Kidney (tissue), 14 donors: ENCODE measurements around the gene TFF1. TPM values are rescaled to one million over a fixed set of nuclear protein-coding genes. Genes with fewer than 3 reads are reported as not detected.

Source experiments
- DNase-seq, 5 donors: peaks; one replicate each; pipeline ENCODE4 v3.0.0-alpha.2; 2013 to 2020
- FAIRE-seq: peaks from 2 replicates; lab custom pipeline; 2012; peaks lifted over from hg19 to GRCh38; lab: Jason Lieb, UNC
- H3K27ac ChIP-seq, 2 donors: one replicate each; pipeline ENCODE4 v1.7.0; 2013; ENCODE audit warnings: low read depth in 2 of 2, low read length in 2 of 2, inconsistent platforms in 1 of 2
- H3K27me3 ChIP-seq: one replicate; pipeline ENCODE4 v1.7.1; 2013; ENCODE audit warnings: low read length, inconsistent platforms; ENCODE audit not compliant: control insufficient read depth, insufficient read depth
- H3K36me3 ChIP-seq, 3 donors: one replicate each; pipeline versions ENCODE4 v1.7.0 to v1.7.1; 2013; ENCODE audit warnings: low read length in 3 of 3, control low read depth in 1 of 3, inconsistent platforms in 1 of 3; ENCODE audit not compliant: insufficient read depth in 3 of 3, control insufficient read depth in 2 of 3
- H3K4me1 ChIP-seq, 3 donors: one replicate each; pipeline versions ENCODE4 v1.7.0 to v1.7.1; 2013; ENCODE audit warnings: low read length in 3 of 3, inconsistent platforms in 1 of 3, low read depth in 1 of 3; ENCODE audit not compliant: control insufficient read depth in 2 of 3, insufficient read depth in 2 of 3
- H3K4me3 ChIP-seq, 3 donors: one replicate each; pipeline versions ENCODE4 v1.7.0 to v1.8.1; 2013; ENCODE audit warnings: low read length in 3 of 3, control low read depth in 1 of 3, inconsistent platforms in 1 of 3
- H3K9ac ChIP-seq, 3 donors: one replicate each; pipeline versions ENCODE4 v1.7.0 to v1.7.1; 2013; ENCODE audit warnings: low read length in 3 of 3, control low read depth in 1 of 3, inconsistent platforms in 1 of 3
- H3K9me3 ChIP-seq, 3 donors: one replicate each; pipeline versions ENCODE4 v1.7.0 to v1.7.1; 2013; ENCODE audit warnings: low read length in 3 of 3, control low read depth in 1 of 3, inconsistent platforms in 1 of 3; ENCODE audit not compliant: control insufficient read depth in 2 of 3, insufficient read depth in 1 of 3
- CTCF ChIP-seq: IDR thresholded peaks from 3 replicates; pipeline ENCODE4 v1.5.1; 2012; ENCODE audit warnings: mild to moderate bottlenecking, moderate library complexity, borderline replicate concordance; ENCODE audit not compliant: insufficient read depth; ENCODE audit errors: extremely low read depth
- intact Hi-C: fragments of 100-400 bp; cut with DNase I; formaldehyde crosslinking; loops from one replicate; pipeline ENCODE4 v1.11.1; 2022
- polyA plus RNA-seq: library from polyadenylated mRNA; stranded (reverse); fragments of 350-450 nt; fragmentation: Illumina TruSeq; extraction: RNeasy Lipid Tissue Mini Kit (QIAGEN cat#74804); gene quantifications from one replicate; pipeline ENCODE4 v1.2.3, GENCODE V29; 2014; ENCODE audit warnings: low read depth, low replicate concordance; ENCODE audit not compliant: insufficient read depth
- total RNA-seq: library from RNA; stranded (reverse); fragmentation: NEBNext Ultra II Directional; extraction: Animal tissue kit (Norgen Biotek cat#: 25700); gene quantifications from one replicate; pipeline ENCODE4 v1.2.1, GENCODE V29; 2021
- donor health status: control.
- donor health status: control.
- donor health status: control.
- donor health status: control.
- donor health status: control.
- donor health status: DM: yes; HTN: yes; CAD: no.
- donor health status: Normal renal cell carcinoma (clear cell type).

The TFF1 gene
- total and polyA plus RNA-seq, 2 donors from 2014 or later = not detected

GRCh38 chr21:42401820-42402251 is 35.5 kb upstream of the TFF1 start:
- H3K9me3 ChIP-seq = peaks cover 0 to 10% (median 0%) of the 10 kb centered on the region in 3 donors
- intact Hi-C loops = no loop called here
- no peaks in the 10 kb centered on the region for H3K27me3 ChIP-seq
- no peak overlapping the region for H3K9ac ChIP-seq
- H3K4me3 ChIP-seq = no peak overlapping the region
- no peak for TF ChIP-seq CTCF
- no peak for DNase-seq
- H3K36me3 ChIP-seq = no peaks in the 10 kb centered on the region
- H3K27ac ChIP-seq = no peak overlapping the region
- no peaks in the 10 kb centered on the region for H3K4me1 ChIP-seq
- FAIRE-seq = no peak

GRCh38 chr21:42401154-42401553 is 34.8 kb upstream of the TFF1 start:
- no peak overlapping the region for H3K9ac ChIP-seq
- H3K4me3 ChIP-seq = no peak overlapping the region
- DNase-seq = no peak
- no peak overlapping the region for H3K27ac ChIP-seq
- no peaks in the 10 kb centered on the region for H3K4me1 ChIP-seq
- H3K27me3 ChIP-seq = no peaks in the 10 kb centered on the region
- intact Hi-C loops = no loop called here
- H3K36me3 ChIP-seq = no peaks in the 10 kb centered on the region
- FAIRE-seq = no peak
- TF ChIP-seq CTCF = no peak
- peaks cover 0 to 10% (median 0%) of the 10 kb centered on the region in 3 donors for H3K9me3 ChIP-seq

- DNase-seq = no peak
- no peak overlapping the region for H3K4me3 ChIP-seq
- no peaks in the 10 kb centered on the region for H3K36me3 ChIP-seq
- no peak for FAIRE-seq
- peaks cover 0 to 10% (median 0%) of the 10 kb centered on the region in 3 donors for H3K9me3 ChIP-seq
- no peak for TF ChIP-seq CTCF
- H3K27ac ChIP-seq = no peak overlapping the region
- no peaks in the 10 kb centered on the region for H3K27me3 ChIP-seq
- H3K4me1 ChIP-seq = no peaks in the 10 kb centered on the region
- intact Hi-C loops = no loop called here
- H3K9ac ChIP-seq = no peak overlapping the region
Measured at GRCh38 chr21:42400525-42400924, 34.2 kb upstream of the TFF1 start.

GRCh38 chr21:42398436-42399028 is 32.2 kb upstream of the TFF1 start:
- no peak overlapping the region for H3K27ac ChIP-seq
- H3K27me3 ChIP-seq = no peaks in the 10 kb centered on the region
- H3K4me3 ChIP-seq = no peak overlapping the region
- intact Hi-C loops = no loop called here
- TF ChIP-seq CTCF = no peak
- H3K4me1 ChIP-seq = peaks cover 0 to 4% (median 0%) of the 10 kb centered on the region in 3 donors
- FAIRE-seq (no peak), DNase-seq (no peak)
- H3K9ac ChIP-seq = no peak overlapping the region
- H3K36me3 ChIP-seq = no peaks in the 10 kb centered on the region
- H3K9me3 ChIP-seq = peaks cover 0 to 10% (median 0%) of the 10 kb centered on the region in 3 donors
